ENCODE measurements around the gene FARP2. TPM values are rescaled to one million over a fixed set of nuclear protein-coding genes. Genes with fewer than 3 reads are reported as not detected.
"Not testable (repeated sequence)": the region's sequence is repeated elsewhere in the genome, so short reads cannot be mapped to it uniquely, and the experiment has no call there.

FARP2 gene
- total RNA-seq, 6 experiments from 2014 or later = 13.3 to 41.3 (median 28.7) TPM

GRCh38 chr2:241437179-241437578 is 81.1 kb downstream of the FARP2 start:
- no peak for ATAC-seq
- no peak for DNase-seq
- no peaks in the 10 kb centered on the region for H3K9me3 ChIP-seq
- no peak overlapping the region for H3K27ac ChIP-seq
- no peak overlapping the region for H3K4me3 ChIP-seq
- intact Hi-C loops (cut with DNase I) = no loop called here
- H3K36me3 ChIP-seq = peaks cover 0 to 79% (median 20%) of the 10 kb centered on the region in 4 donors
- TF ChIP-seq CTCF (IDR thresholded peaks at IDR 0.05) (no peak), POLR2A (IDR thresholded peaks at IDR 0.05) (no peak)
- WGBS (ENCODE audit: insufficient coverage, low coverage, low lambda C conversion rate, missing lambda C conversion rate) = 89% methylated on average over 2 of the region's 2 CpGs
- no peaks in the 10 kb centered on the region for H3K27me3 ChIP-seq
- H3K4me1 ChIP-seq = no peaks in the 10 kb centered on the region

- Histone ChIP-seq H3K9me3 (no peaks in the 10 kb centered on the region), H3K4me3 (no peak overlapping the region), H3K36me3 (peaks cover 0 to 74% (median 16%) of the 10 kb centered on the region in 4 donors), H3K27ac (no peak overlapping the region), H3K27me3 (no peaks in the 10 kb centered on the region), H3K4me1 (no peaks in the 10 kb centered on the region)
- WGBS (ENCODE audit: insufficient coverage, low coverage, low lambda C conversion rate, missing lambda C conversion rate) = 91% methylated on average over 6 of the region's 14 CpGs
- DNase-seq (no peak), ATAC-seq (no peak)
- TF ChIP-seq POLR2A (IDR thresholded peaks at IDR 0.05) (no peak), CTCF (IDR thresholded peaks at IDR 0.05) (no peak)
- intact Hi-C loops (cut with DNase I) = no loop called here
Observed at GRCh38 chr2:241441492-241441891, 85.4 kb downstream of the FARP2 start.

GRCh38 chr2:241443486-241444223 is 87.6 kb downstream of the FARP2 start:
- no peak overlapping the region for H3K4me3 ChIP-seq
- DNase-seq (no peak), ATAC-seq (peak in 1 of 4 donors; percentile 22)
- H3K27me3 ChIP-seq = no peaks in the 10 kb centered on the region
- 72% methylated on average over 4 of the region's 6 CpGs for whole genome bisulfite sequencing (ENCODE audit: insufficient coverage, low coverage, low lambda C conversion rate, missing lambda C conversion rate)
- H3K9me3 ChIP-seq = no peaks in the 10 kb centered on the region
- TF ChIP-seq CTCF (IDR thresholded peaks at IDR 0.05) = no peak
- no peak for TF ChIP-seq POLR2A (IDR thresholded peaks at IDR 0.05)
- intact Hi-C loops (cut with DNase I) = no loop called here
- no peaks in the 10 kb centered on the region for H3K4me1 ChIP-seq
- H3K27ac ChIP-seq = no peak overlapping the region
- H3K36me3 ChIP-seq = peaks cover 0 to 59% (median 9%) of the 10 kb centered on the region in 4 donors

GRCh38 chr2:241445426-241445825 is 89.3 kb downstream of the FARP2 start:
- WGBS (ENCODE audit: insufficient coverage, low coverage, low lambda C conversion rate, missing lambda C conversion rate) = 100% methylated on average over 1 of the region's 2 CpGs
- no peaks in the 10 kb centered on the region for H3K27me3 ChIP-seq
- intact Hi-C loops (cut with DNase I) = no loop called here

GRCh38 chr2:241450092-241450491 is 94.0 kb downstream of the FARP2 start:
- 75% methylated on average over 4 of the region's 7 CpGs for WGBS (ENCODE audit: insufficient coverage, low coverage, low lambda C conversion rate, missing lambda C conversion rate)
- intact Hi-C loops (cut with DNase I) = loop anchor here in 1 of 2 donors (2.0 kb wide), 1 partner anchor 15 kb away; no protein-coding TSS in a partner anchor
- not testable (repeated sequence) for H3K36me3 ChIP-seq, H3K4me3 ChIP-seq, ATAC-seq, DNase-seq, H3K27ac ChIP-seq, H3K27me3 ChIP-seq, H3K9me3 ChIP-seq, H3K4me1 ChIP-seq

More at GRCh38 chr2:241445426-241445825, 89.3 kb downstream of the FARP2 start:
- DNase-seq = no peak
- no peak overlapping the region for H3K4me3 ChIP-seq
- H3K27ac ChIP-seq = no peak overlapping the region
- H3K4me1 ChIP-seq = no peaks in the 10 kb centered on the region
- ATAC-seq = no peak
- H3K36me3 ChIP-seq = peaks cover 0 to 48% (median 9%) of the 10 kb centered on the region in 4 donors
- H3K9me3 ChIP-seq = no peaks in the 10 kb centered on the region
- TF ChIP-seq CTCF (IDR thresholded peaks at IDR 0.05) (no peak), POLR2A (IDR thresholded peaks at IDR 0.05) (no peak)

Data from right lobe of liver (tissue), 6 donors.